Fibroblast of mammary gland (primary cell): ENCODE measurements around the gene TLK1.

ENCODE experiments used
- DNase-seq: peaks from one replicate; pipeline ENCODE4 v3.0.0-alpha.2; 2010; ENCODE audit warnings: low read depth
- H3K4me3 ChIP-seq: 2 replicates; pipeline ENCODE4 v1.5.1; 2011; ENCODE audit warnings: low read depth, mild to moderate bottlenecking, low read length, moderate library complexity; ENCODE audit not compliant: control insufficient read depth
- CTCF ChIP-seq: conservative IDR thresholded peaks from 2 replicates; pipeline ENCODE4 v1.5.1; 2011; ENCODE audit warnings: low read depth, low read length, inconsistent platforms; ENCODE audit not compliant: control insufficient read depth, insufficient read depth

TLK1 gene

DNA sequence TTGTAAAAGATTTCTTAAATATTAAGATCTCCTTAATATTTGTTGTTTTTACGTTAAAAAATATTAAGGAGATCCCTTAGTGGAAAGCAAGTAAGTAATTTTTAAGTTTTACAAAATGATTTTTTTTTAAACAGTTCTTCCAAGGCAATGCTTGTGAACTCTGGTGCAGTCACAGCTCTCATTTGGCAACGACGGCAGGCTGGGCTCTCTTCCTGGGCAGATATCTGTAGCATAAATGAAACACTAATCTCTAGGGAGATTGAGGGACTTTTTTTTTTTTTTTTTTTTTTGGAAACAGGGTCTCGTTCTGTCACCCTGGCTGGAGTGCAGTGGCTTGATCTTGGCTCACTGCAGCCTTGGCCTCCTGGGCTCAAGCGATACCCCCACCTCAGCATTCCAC lies 193.1 kb downstream of the TLK1 start:
- no peak for DNase-seq
- no peak overlapping the region for H3K4me3 ChIP-seq
- TF ChIP-seq CTCF: no peak

- H3K4me3 ChIP-seq: no peak overlapping the region
- TF ChIP-seq CTCF: peak; percentile 16
- no peak for DNase-seq
These were observed 193.9 kb downstream of the TLK1 start for GRCh38 chr2:170966648-170967396.

GRCh38 chr2:170965446-170966225 lies 195.1 kb downstream of the TLK1 start:
- no peak for TF ChIP-seq CTCF
- H3K4me3 ChIP-seq: no peak overlapping the region
- peak; percentile 51 for DNase-seq

DNA sequence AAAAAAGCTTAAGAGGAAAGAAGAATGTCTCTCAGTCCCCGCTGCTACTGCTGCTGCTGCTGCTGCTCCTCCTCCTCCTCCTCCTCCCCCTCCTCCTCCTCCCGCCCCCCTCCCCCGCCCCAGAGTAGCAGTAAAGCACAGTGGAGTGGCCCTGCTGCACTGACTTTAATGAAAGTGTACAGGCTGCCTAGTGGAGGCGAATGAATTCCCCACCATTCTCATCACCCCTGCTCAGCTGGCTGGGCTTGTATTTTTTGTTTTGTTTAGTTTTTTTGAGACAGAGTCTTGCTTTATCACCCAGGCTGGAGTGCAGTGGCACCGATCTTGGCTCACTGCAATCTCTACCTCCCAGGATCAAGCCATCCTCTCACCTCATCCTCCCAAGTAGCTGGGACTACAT lies 197.3 kb downstream of the TLK1 start:
- no peak overlapping the region for H3K4me3 ChIP-seq
- TF ChIP-seq CTCF: no peak
- DNase-seq: no peak

- DNase-seq: peak; percentile 23
- H3K4me3 ChIP-seq: no peak overlapping the region
- TF ChIP-seq CTCF: no peak
These were observed 206.8 kb downstream of the TLK1 start for GRCh38 chr2:170953941-170954340.

- no peak for TF ChIP-seq CTCF
- H3K4me3 ChIP-seq: no peak overlapping the region
- DNase-seq: no peak
These were observed 210.4 kb downstream of the TLK1 start for GRCh38 chr2:170950221-170950761.
